Measurements from ENCODE around the gene ABCC11. TPM values are rescaled to one million over a fixed set of nuclear protein-coding genes. Genes with fewer than 3 reads are reported as not detected.

Gene ABCC11
- total RNA-seq, 1 donor from 2014 or later = 0.72 TPM

- Mint-ChIP-seq H3K4me1 (ENCODE audit: unreplicated experiment) (peaks cover 13% of the 10 kb centered on the region), H3K4me3 (ENCODE audit: unreplicated experiment) (no peak overlapping the region), H3K9me3 (ENCODE audit: unreplicated experiment) (no peaks in the 10 kb centered on the region), H3K27me3 (ENCODE audit: unreplicated experiment) (peaks cover 6% of the 10 kb centered on the region), H3K36me3 (ENCODE audit: low read depth, unreplicated experiment) (peaks cover 8% of the 10 kb centered on the region), H3K27ac (ENCODE audit: unreplicated experiment) (no peak overlapping the region)
- no peak for DNase-seq (ENCODE audit: low spot score)
- TF ChIP-seq, protein P1, sequence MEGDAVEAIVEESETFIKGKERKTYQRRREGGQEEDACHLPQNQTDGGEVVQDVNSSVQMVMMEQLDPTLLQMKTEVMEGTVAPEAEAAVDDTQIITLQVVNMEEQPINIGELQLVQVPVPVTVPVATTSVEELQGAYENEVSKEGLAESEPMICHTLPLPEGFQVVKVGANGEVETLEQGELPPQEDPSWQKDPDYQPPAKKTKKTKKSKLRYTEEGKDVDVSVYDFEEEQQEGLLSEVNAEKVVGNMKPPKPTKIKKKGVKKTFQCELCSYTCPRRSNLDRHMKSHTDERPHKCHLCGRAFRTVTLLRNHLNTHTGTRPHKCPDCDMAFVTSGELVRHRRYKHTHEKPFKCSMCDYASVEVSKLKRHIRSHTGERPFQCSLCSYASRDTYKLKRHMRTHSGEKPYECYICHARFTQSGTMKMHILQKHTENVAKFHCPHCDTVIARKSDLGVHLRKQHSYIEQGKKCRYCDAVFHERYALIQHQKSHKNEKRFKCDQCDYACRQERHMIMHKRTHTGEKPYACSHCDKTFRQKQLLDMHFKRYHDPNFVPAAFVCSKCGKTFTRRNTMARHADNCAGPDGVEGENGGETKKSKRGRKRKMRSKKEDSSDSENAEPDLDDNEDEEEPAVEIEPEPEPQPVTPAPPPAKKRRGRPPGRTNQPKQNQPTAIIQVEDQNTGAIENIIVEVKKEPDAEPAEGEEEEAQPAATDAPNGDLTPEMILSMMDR (IDR thresholded peaks at IDR 0.05; ENCODE audit: unreplicated experiment) = no peak
Measured at GRCh38 chr16:48126801-48127644, 120.3 kb downstream of the ABCC11 start.

DNA sequence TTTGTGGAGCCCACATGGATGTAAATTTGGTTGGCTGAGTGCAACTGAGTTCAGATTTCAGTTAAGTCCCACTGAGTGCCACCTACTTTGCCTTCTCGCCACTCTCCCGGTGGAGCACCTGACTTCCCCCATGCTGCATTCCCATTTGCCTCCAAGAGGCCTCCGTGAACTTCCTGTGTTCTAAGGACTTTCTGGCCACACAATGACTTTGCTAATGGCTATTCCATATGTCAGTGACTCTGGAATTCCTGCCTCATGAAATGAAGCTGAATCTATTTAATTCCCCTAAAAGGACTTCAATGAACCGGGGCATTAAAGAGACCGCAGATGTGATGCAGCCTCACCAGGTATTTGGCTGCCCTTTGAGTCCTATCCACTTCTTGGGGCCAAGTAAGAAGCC is 121.5 kb downstream of the ABCC11 start:
- Mint-ChIP-seq H3K4me1 (ENCODE audit: unreplicated experiment) (peaks cover 13% of the 10 kb centered on the region), H3K4me3 (ENCODE audit: unreplicated experiment) (no peak overlapping the region), H3K9me3 (ENCODE audit: unreplicated experiment) (no peaks in the 10 kb centered on the region), H3K36me3 (ENCODE audit: low read depth, unreplicated experiment) (peaks cover 8% of the 10 kb centered on the region), H3K27me3 (ENCODE audit: unreplicated experiment) (peaks cover 6% of the 10 kb centered on the region), H3K27ac (ENCODE audit: unreplicated experiment) (no peak overlapping the region)
- TF ChIP-seq, protein P1 (IDR thresholded peaks at IDR 0.05; ENCODE audit: unreplicated experiment) = no peak
- no peak for DNase-seq (ENCODE audit: low spot score)

GRCh38 chr16:48124266-48124665 is 123.1 kb downstream of the ABCC11 start:
- TF ChIP-seq, protein P1 (IDR thresholded peaks at IDR 0.05; ENCODE audit: unreplicated experiment) = no peak
- Mint-ChIP-seq H3K4me1 (ENCODE audit: unreplicated experiment) (peaks cover 13% of the 10 kb centered on the region), H3K9me3 (ENCODE audit: unreplicated experiment) (no peaks in the 10 kb centered on the region), H3K4me3 (ENCODE audit: unreplicated experiment) (no peak overlapping the region), H3K36me3 (ENCODE audit: low read depth, unreplicated experiment) (peaks cover 8% of the 10 kb centered on the region), H3K27ac (ENCODE audit: unreplicated experiment) (no peak overlapping the region), H3K27me3 (ENCODE audit: unreplicated experiment) (peaks cover 6% of the 10 kb centered on the region)
- DNase-seq (ENCODE audit: low spot score) = no peak

GRCh38 chr16:48123104-48123788 is 124.1 kb downstream of the ABCC11 start:
- TF ChIP-seq, protein P1 (IDR thresholded peaks at IDR 0.05; ENCODE audit: unreplicated experiment) = no peak
- peaks cover 13% of the 10 kb centered on the region for H3K4me1 Mint-ChIP-seq (ENCODE audit: unreplicated experiment)
- H3K36me3 Mint-ChIP-seq (ENCODE audit: low read depth, unreplicated experiment) = peaks cover 8% of the 10 kb centered on the region
- H3K27me3 Mint-ChIP-seq (ENCODE audit: unreplicated experiment) = peaks cover 8% of the 10 kb centered on the region
- no peak overlapping the region for H3K27ac Mint-ChIP-seq (ENCODE audit: unreplicated experiment)
- H3K9me3 Mint-ChIP-seq (ENCODE audit: unreplicated experiment) = no peaks in the 10 kb centered on the region
- H3K4me3 Mint-ChIP-seq (ENCODE audit: unreplicated experiment) = no peak overlapping the region
- DNase-seq (ENCODE audit: low spot score) = no peak

DNA sequence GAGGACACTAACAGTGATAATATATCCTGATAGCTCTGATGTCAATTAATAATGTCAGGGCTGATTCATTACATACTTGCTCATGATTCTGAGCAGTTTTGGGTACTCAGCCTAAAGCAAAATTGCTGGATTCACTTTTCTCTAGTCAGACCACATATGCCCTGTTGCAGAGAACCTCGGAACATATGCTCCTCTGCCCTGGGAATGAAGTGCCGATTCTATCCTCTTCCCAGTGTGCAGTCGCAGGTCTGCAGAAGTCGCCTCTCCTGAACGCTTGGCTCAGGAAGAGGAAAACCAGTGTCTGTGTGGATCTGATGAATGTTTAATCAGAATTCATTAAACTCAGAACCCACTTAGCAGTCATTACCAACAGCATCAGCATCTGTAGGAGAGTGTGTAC is 126.1 kb downstream of the ABCC11 start:
- H3K4me3 Mint-ChIP-seq (ENCODE audit: unreplicated experiment) = no peak overlapping the region
- H3K27me3 Mint-ChIP-seq (ENCODE audit: unreplicated experiment) = peaks cover 13% of the 10 kb centered on the region
- no peak for DNase-seq (ENCODE audit: low spot score)
- H3K27ac Mint-ChIP-seq (ENCODE audit: unreplicated experiment) = no peak overlapping the region
- no peaks in the 10 kb centered on the region for H3K9me3 Mint-ChIP-seq (ENCODE audit: unreplicated experiment)
- TF ChIP-seq, protein P1 (IDR thresholded peaks at IDR 0.05; ENCODE audit: unreplicated experiment) = no peak
- peaks cover 7% of the 10 kb centered on the region for H3K4me1 Mint-ChIP-seq (ENCODE audit: unreplicated experiment)
- H3K36me3 Mint-ChIP-seq (ENCODE audit: low read depth, unreplicated experiment) = peaks cover 10% of the 10 kb centered on the region

Measured in endothelial cell (in vitro differentiated cells).